RWPE1 (cell line): ENCODE measurements around the gene CST7.
A peak's percentile ranks its signal among the peaks of the same experiment; 100 is the strongest.

Experiments
- CTCF ChIA-PET: fragments of 350-600 bp; sonication (Branson Sonifier 250); formaldehyde crosslinking; extraction: SDS; loops from one replicate; lab custom pipeline; 2021; lab: Yijun Ruan, JAX
- POLR2A ChIA-PET: fragments of 400-600 bp; formaldehyde crosslinking; extraction: SDS; loops from one replicate; lab custom pipeline; 2020; ENCODE audit warnings: antibody characterized with exemption; ENCODE audit not compliant: low non-redundant PET; lab: Yijun Ruan, JAX
- DNase-seq: peaks from one replicate; pipeline ENCODE4 v3.0.0; 2012; ENCODE audit warnings: low spot score
- H3K27ac ChIP-seq: fragments of 450-650 bp; 2 replicates; pipeline ENCODE4 v1.5.1; 2017
- CTCF ChIP-seq: fragments of 450-650 bp; conservative IDR thresholded peaks from 2 replicates; pipeline ENCODE4 v1.5.1; 2017; ENCODE audit warnings: low read depth, mild to moderate bottlenecking

The CST7 gene

DNA sequence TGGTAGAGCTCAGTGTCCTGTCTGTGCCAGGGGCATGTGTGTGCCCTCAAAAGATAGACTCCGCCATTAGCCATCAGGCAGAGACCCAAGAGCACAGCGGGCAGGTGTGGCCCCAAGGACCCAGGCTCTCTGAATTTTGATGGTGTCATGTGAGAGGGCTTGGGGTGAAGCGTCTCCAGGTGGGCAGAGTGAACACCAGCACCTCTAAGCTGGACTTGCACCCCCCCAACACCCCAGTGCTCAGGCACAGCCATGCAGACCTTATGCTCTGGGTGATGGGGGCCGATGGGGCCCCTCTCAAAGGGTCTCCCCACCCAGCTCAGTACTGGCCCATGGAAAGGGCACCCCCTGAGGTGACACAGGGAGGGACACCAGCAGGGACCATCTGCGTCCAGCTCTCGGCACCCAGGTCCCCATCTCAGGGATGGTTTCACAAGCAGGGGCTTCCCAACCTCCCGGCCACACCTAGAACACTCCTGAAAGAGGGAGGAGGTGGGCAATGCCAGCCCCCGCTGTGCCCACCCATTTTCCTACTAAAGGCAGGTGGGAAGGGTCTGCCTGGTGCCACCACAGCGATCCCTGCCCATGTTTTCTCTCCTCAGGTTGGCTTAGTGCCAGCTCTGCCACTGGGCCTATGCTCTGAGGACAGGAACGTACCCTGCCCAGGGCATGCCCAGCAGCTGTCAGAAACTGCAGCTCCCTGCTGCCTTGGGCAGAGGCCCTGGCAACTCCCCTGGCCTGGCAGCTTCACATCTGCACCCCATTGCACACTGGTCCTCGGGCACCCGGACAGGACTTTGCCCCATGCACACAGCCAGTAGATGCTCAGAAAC lies 3.5 kb downstream of the CST7 start:
- peak overlapping the region; percentile 12 for H3K27ac ChIP-seq
- DNase-seq = no peak
- CTCF ChIA-PET = no interaction called here
- TF ChIP-seq CTCF = no peak
- POLR2A ChIA-PET = interaction anchor here (0.6 kb wide), 1 partner anchor 64 kb away, joined by 3 read pairs; no protein-coding TSS in a partner anchor

DNA sequence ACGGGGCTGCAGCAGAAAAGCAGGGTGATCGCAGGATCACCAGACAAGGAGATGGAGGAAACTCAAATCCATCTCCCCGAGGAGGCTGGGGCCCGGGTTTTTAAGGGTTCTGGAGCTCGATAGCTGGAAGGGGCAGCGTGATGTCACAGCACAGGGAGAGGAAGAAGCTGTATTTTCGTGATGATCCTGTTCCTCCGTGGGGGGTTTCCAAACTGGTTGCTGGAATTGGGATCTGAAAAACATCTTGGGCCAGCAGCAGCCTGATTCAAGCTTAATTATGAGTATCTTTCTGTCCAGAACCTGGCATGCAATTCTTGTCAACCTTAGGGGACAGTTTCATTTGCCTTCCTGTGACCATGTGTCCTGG lies 4.1 kb downstream of the CST7 start:
- ChIA-PET POLR2A (interaction anchor here (0.6 kb wide), 1 partner anchor 64 kb away, joined by 3 read pairs; no protein-coding TSS in a partner anchor), CTCF (no interaction called here)
- H3K27ac ChIP-seq = peak overlapping the region; percentile 12
- DNase-seq = no peak
- no peak for TF ChIP-seq CTCF

DNA sequence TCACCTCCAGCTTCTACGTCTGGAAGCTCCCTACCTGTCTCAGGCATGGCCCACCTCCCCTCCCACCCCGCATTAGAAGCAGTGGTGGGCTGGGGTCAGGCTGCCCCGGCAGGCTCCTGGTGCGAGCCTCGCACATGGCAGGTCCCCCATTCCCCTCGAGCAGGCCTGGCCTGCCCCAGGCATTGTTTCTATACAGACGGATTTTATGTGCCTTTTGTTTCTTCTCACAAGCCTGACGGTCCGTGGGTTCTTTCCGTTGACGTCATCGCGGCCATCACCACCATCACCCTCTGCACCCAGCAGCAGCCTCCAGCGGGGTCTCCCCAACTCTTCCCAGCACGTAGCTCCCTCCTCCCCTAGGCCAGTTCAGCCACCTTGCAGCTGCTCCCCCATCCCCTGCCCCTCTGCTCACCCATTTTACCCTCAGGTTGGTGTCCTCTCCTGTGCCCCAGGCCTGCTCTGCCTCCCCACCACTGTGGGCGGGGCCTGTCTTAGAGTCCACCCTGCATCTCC lies 4.6 kb downstream of the CST7 start:
- no peak for TF ChIP-seq CTCF
- CTCF ChIA-PET = no interaction called here
- no peak for DNase-seq
- H3K27ac ChIP-seq = peak overlapping the region; percentile 12; the same call in 1 of the 2 replicates
- POLR2A ChIA-PET = interaction anchor here (0.6 kb wide), 1 partner anchor 65 kb away, joined by 3 read pairs; no protein-coding TSS in a partner anchor

- ChIA-PET POLR2A (interaction anchor here (0.6 kb wide), 1 partner anchor 16 kb away, joined by 3 read pairs; no protein-coding TSS in a partner anchor), CTCF (interaction anchor here (0.6 kb wide), 1 partner anchor 1870 kb away, joined by 3 read pairs; no protein-coding TSS in a partner anchor)
- TF ChIP-seq CTCF = no peak
- no peak for DNase-seq
- no peak overlapping the region for H3K27ac ChIP-seq
Observed at GRCh38 chr20:24954151-24954550, 5.1 kb downstream of the CST7 start.

DNA sequence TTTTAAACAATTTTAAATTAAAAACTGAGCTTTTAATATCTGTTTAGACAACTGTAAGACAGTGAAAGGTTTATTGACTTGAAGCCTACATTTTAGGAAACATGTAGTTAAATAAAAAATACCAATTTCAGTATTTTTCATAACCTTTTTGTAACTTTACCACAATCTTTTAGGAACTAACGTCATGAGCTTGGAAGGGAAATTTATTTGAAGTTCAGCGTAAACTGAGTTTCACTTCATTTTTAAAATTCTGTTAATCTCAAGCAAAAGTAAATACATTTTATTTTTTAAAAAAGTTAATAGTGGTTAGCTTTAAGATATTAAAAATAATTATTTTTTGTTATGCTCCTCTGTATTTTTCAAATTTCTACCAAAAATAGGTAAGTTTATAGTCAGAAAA lies 5.5 kb downstream of the CST7 start:
- POLR2A ChIA-PET = interaction anchor here (0.6 kb wide), 1 partner anchor 17 kb away, joined by 3 read pairs; no protein-coding TSS in a partner anchor
- H3K27ac ChIP-seq = no peak overlapping the region
- CTCF ChIA-PET = interaction anchor here (0.6 kb wide), 1 partner anchor 1871 kb away, joined by 3 read pairs; no protein-coding TSS in a partner anchor
- no peak for DNase-seq
- TF ChIP-seq CTCF = no peak

- DNase-seq = no peak
- ChIA-PET CTCF (interaction anchor here (0.6 to 1.2 kb wide), 3 partner anchors 24 to 1871 kb away, joined by 3 to 4 read pairs (median 4); no protein-coding TSS in a partner anchor), POLR2A (interaction anchor here (0.6 kb wide), 1 partner anchor 17 kb away, joined by 3 read pairs; no protein-coding TSS in a partner anchor)
- TF ChIP-seq CTCF = no peak
- H3K27ac ChIP-seq = no peak overlapping the region
Observed at GRCh38 chr20:24955045-24955444, 6.0 kb downstream of the CST7 start.
